ENCODE data around the gene PEX12. TPM values are rescaled to one million over a fixed set of nuclear protein-coding genes. Genes with fewer than 3 reads are reported as not detected.
"Not testable (repeated sequence)": the region's sequence is repeated elsewhere in the genome, so short reads cannot be mapped to it uniquely, and the experiment has no call there.

Gene PEX12
- total RNA-seq, 1 donor from 2014 or later, result 8.7 TPM

GRCh38 chr17:35577830-35578196 is 558 bp downstream of the PEX12 start:
- H3K27me3 ChIP-seq (ENCODE audit: low read depth), result no peaks in the 10 kb centered on the region
- no peaks in the 10 kb centered on the region for H3K9me3 ChIP-seq (replicated peaks)
- peaks cover 32% of the 10 kb centered on the region for H3K4me1 ChIP-seq
- DNase-seq, result no peak
- H3K36me3 ChIP-seq, result peaks cover 33% of the 10 kb centered on the region
- peak overlapping the region; percentile 78 for H3K4me3 ChIP-seq
- TF ChIP-seq CTCF (IDR thresholded peaks at IDR 0.05; ENCODE audit: borderline replicate concordance), result no peak
- intact Hi-C loops (cut with micrococcal nuclease), result no loop called here
- peak overlapping the region; percentile 95 for H3K27ac ChIP-seq (replicated peaks)

GRCh38 chr17:35575759-35576158 is 2.6 kb downstream of the PEX12 start:
- H3K4me1 ChIP-seq, result peaks cover 37% of the 10 kb centered on the region
- DNase-seq, result no peak
- peaks cover 33% of the 10 kb centered on the region for H3K36me3 ChIP-seq
- TF ChIP-seq CTCF (IDR thresholded peaks at IDR 0.05; ENCODE audit: borderline replicate concordance), result no peak
- intact Hi-C loops (cut with micrococcal nuclease), result no loop called here
- no peaks in the 10 kb centered on the region for H3K9me3 ChIP-seq (replicated peaks)
- no peak overlapping the region for H3K27ac ChIP-seq (replicated peaks)
- H3K27me3 ChIP-seq (ENCODE audit: low read depth), result no peaks in the 10 kb centered on the region
- H3K4me3 ChIP-seq, result no peak overlapping the region

- DNase-seq, result no peak
- Histone ChIP-seq H3K27ac (replicated peaks) (no peak overlapping the region), H3K4me1 (peaks cover 34% of the 10 kb centered on the region), H3K4me3 (peak overlapping the region; percentile 75), H3K9me3 (replicated peaks) (no peaks in the 10 kb centered on the region), H3K27me3 (ENCODE audit: low read depth) (no peaks in the 10 kb centered on the region), H3K36me3 (peaks cover 9% of the 10 kb centered on the region)
- TF ChIP-seq CTCF (IDR thresholded peaks at IDR 0.05; ENCODE audit: borderline replicate concordance), result no peak
- intact Hi-C loops (cut with micrococcal nuclease), result no loop called here
Measured at GRCh38 chr17:35569405-35569804, 9.0 kb downstream of the PEX12 start.

- H3K9me3 ChIP-seq (replicated peaks), result no peaks in the 10 kb centered on the region
- H3K27me3 ChIP-seq (ENCODE audit: low read depth), result no peaks in the 10 kb centered on the region
- H3K27ac ChIP-seq (replicated peaks), result peak overlapping the region; percentile 88
- DNase-seq, result no peak
- H3K4me1 ChIP-seq, result peaks cover 34% of the 10 kb centered on the region
- peak overlapping the region; percentile 75 for H3K4me3 ChIP-seq
- intact Hi-C loops (cut with micrococcal nuclease), result no loop called here
- no peak for TF ChIP-seq CTCF (IDR thresholded peaks at IDR 0.05; ENCODE audit: borderline replicate concordance)
- H3K36me3 ChIP-seq, result peaks cover under 1% of the 10 kb centered on the region
Measured at GRCh38 chr17:35568561-35568960, 9.8 kb downstream of the PEX12 start.

GRCh38 chr17:35566968-35567367 is 11.4 kb downstream of the PEX12 start:
- H3K27ac ChIP-seq (replicated peaks), result peak overlapping the region; percentile 88
- H3K36me3 ChIP-seq, result no peaks in the 10 kb centered on the region
- peak overlapping the region; percentile 75 for H3K4me3 ChIP-seq
- DNase-seq, result no peak
- no peaks in the 10 kb centered on the region for H3K27me3 ChIP-seq (ENCODE audit: low read depth)
- H3K4me1 ChIP-seq, result peaks cover 34% of the 10 kb centered on the region
- TF ChIP-seq CTCF (IDR thresholded peaks at IDR 0.05; ENCODE audit: borderline replicate concordance), result no peak
- intact Hi-C loops (cut with micrococcal nuclease), result no loop called here
- H3K9me3 ChIP-seq (replicated peaks), result no peaks in the 10 kb centered on the region

GRCh38 chr17:35563181-35563580 is 15.2 kb downstream of the PEX12 start:
- H3K27ac ChIP-seq (replicated peaks); H3K4me3 ChIP-seq; DNase-seq; H3K4me1 ChIP-seq; intact Hi-C loops (cut with micrococcal nuclease); H3K36me3 ChIP-seq; H3K9me3 ChIP-seq (replicated peaks): not testable (repeated sequence)
- H3K27me3 ChIP-seq (ENCODE audit: low read depth), result peaks cover 17% of the 10 kb centered on the region
